OCI-LY7 (cell line): ENCODE measurements around the gene DEXI.

ENCODE experiments used
- EZH2phosphoT487 ChIP-seq: fragments of 200-600 bp; sonication (generic); IDR thresholded peaks from 2 replicates; pipeline ENCODE4 v1.6.1; 2018; ENCODE audit warnings: low read depth, borderline replicate concordance, mild to moderate bottlenecking, mixed run types, antibody characterized with exemption, low read length, moderate library complexity, mixed read lengths
- TF ChIP-seq, protein P1 (sequence below): fragments of 200-600 bp; sonication (generic); conservative IDR thresholded peaks from 2 replicates; pipeline ENCODE4 v1.5.1; 2014; ENCODE audit warnings: mild to moderate bottlenecking, antibody characterized with exemption, low read length, moderate library complexity, mixed read lengths

GRCh38 chr16:10920726-10921427 is 21.4 kb downstream of the DEXI start:
- TF ChIP-seq, protein P1, sequence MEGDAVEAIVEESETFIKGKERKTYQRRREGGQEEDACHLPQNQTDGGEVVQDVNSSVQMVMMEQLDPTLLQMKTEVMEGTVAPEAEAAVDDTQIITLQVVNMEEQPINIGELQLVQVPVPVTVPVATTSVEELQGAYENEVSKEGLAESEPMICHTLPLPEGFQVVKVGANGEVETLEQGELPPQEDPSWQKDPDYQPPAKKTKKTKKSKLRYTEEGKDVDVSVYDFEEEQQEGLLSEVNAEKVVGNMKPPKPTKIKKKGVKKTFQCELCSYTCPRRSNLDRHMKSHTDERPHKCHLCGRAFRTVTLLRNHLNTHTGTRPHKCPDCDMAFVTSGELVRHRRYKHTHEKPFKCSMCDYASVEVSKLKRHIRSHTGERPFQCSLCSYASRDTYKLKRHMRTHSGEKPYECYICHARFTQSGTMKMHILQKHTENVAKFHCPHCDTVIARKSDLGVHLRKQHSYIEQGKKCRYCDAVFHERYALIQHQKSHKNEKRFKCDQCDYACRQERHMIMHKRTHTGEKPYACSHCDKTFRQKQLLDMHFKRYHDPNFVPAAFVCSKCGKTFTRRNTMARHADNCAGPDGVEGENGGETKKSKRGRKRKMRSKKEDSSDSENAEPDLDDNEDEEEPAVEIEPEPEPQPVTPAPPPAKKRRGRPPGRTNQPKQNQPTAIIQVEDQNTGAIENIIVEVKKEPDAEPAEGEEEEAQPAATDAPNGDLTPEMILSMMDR: no peak
- no peak for TF ChIP-seq EZH2phosphoT487
